ENCODE data around the gene AUTS2.
A peak's percentile ranks its signal among the peaks of the same experiment; 100 is the strongest.

Gene AUTS2

GRCh38 chr7:69791739-69792138 is 193.5 kb downstream of the AUTS2 start:
- H3K4me1 ChIP-seq (ENCODE audit: control insufficient read depth, insufficient read depth, low read length): peaks cover 8% of the 10 kb centered on the region
- no peak overlapping the region for H3K27ac ChIP-seq (ENCODE audit: low read depth, low read length)

GRCh38 chr7:69795932-69796331 is 197.7 kb downstream of the AUTS2 start:
- H3K4me1 ChIP-seq (ENCODE audit: control insufficient read depth, insufficient read depth, low read length): peaks cover 17% of the 10 kb centered on the region
- H3K27me3 ChIP-seq (ENCODE audit: control insufficient read depth, insufficient read depth, low read length): no peaks in the 10 kb centered on the region
- no peak overlapping the region for H3K27ac ChIP-seq (ENCODE audit: low read depth, low read length)
- H3K9ac ChIP-seq (ENCODE audit: low read length): no peak overlapping the region
- no peak overlapping the region for H3K4me3 ChIP-seq (ENCODE audit: low read depth, low read length)
- no peaks in the 10 kb centered on the region for H3K36me3 ChIP-seq (ENCODE audit: control insufficient read depth, insufficient read depth, low read length)
- no peaks in the 10 kb centered on the region for H3K9me3 ChIP-seq (ENCODE audit: control insufficient read depth, insufficient read depth, low read depth, low read length)

More at GRCh38 chr7:69791739-69792138, 193.5 kb downstream of the AUTS2 start:
- H3K4me3 ChIP-seq (ENCODE audit: low read depth, low read length): no peak overlapping the region
- no peaks in the 10 kb centered on the region for H3K27me3 ChIP-seq (ENCODE audit: control insufficient read depth, insufficient read depth, low read length)
- H3K9me3 ChIP-seq (ENCODE audit: control insufficient read depth, insufficient read depth, low read depth, low read length): no peaks in the 10 kb centered on the region
- H3K36me3 ChIP-seq (ENCODE audit: control insufficient read depth, insufficient read depth, low read length): no peaks in the 10 kb centered on the region
- no peak overlapping the region for H3K9ac ChIP-seq (ENCODE audit: low read length)

- Histone ChIP-seq H3K4me1 (ENCODE audit: control insufficient read depth, insufficient read depth, low read length) (peaks cover 19% of the 10 kb centered on the region), H3K9ac (ENCODE audit: low read length) (no peak overlapping the region), H3K27ac (ENCODE audit: low read depth, low read length) (no peak overlapping the region), H3K4me3 (ENCODE audit: low read depth, low read length) (no peak overlapping the region), H3K36me3 (ENCODE audit: control insufficient read depth, insufficient read depth, low read length) (no peaks in the 10 kb centered on the region), H3K9me3 (ENCODE audit: control insufficient read depth, insufficient read depth, low read depth, low read length) (no peaks in the 10 kb centered on the region), H3K27me3 (ENCODE audit: control insufficient read depth, insufficient read depth, low read length) (no peaks in the 10 kb centered on the region)
Measured at GRCh38 chr7:69796416-69796815, 198.1 kb downstream of the AUTS2 start.

GRCh38 chr7:69799048-69799697 is 200.9 kb downstream of the AUTS2 start:
- no peak overlapping the region for H3K9ac ChIP-seq (ENCODE audit: low read length)
- no peak overlapping the region for H3K27ac ChIP-seq (ENCODE audit: low read depth, low read length)
- H3K4me3 ChIP-seq (ENCODE audit: low read depth, low read length): no peak overlapping the region
- no peaks in the 10 kb centered on the region for H3K27me3 ChIP-seq (ENCODE audit: control insufficient read depth, insufficient read depth, low read length)
- no peaks in the 10 kb centered on the region for H3K9me3 ChIP-seq (ENCODE audit: control insufficient read depth, insufficient read depth, low read depth, low read length)
- no peaks in the 10 kb centered on the region for H3K36me3 ChIP-seq (ENCODE audit: control insufficient read depth, insufficient read depth, low read length)
- peaks cover 29% of the 10 kb centered on the region for H3K4me1 ChIP-seq (ENCODE audit: control insufficient read depth, insufficient read depth, low read length)

GRCh38 chr7:69799990-69800389 is 201.7 kb downstream of the AUTS2 start:
- Histone ChIP-seq H3K4me1 (ENCODE audit: control insufficient read depth, insufficient read depth, low read length) (peaks cover 33% of the 10 kb centered on the region), H3K9ac (ENCODE audit: low read length) (no peak overlapping the region), H3K36me3 (ENCODE audit: control insufficient read depth, insufficient read depth, low read length) (no peaks in the 10 kb centered on the region), H3K4me3 (ENCODE audit: low read depth, low read length) (no peak overlapping the region), H3K9me3 (ENCODE audit: control insufficient read depth, insufficient read depth, low read depth, low read length) (no peaks in the 10 kb centered on the region), H3K27me3 (ENCODE audit: control insufficient read depth, insufficient read depth, low read length) (no peaks in the 10 kb centered on the region), H3K27ac (ENCODE audit: low read depth, low read length) (no peak overlapping the region)

- H3K27ac ChIP-seq (ENCODE audit: low read depth, low read length): no peak overlapping the region
- H3K4me3 ChIP-seq (ENCODE audit: low read depth, low read length): no peak overlapping the region
- no peaks in the 10 kb centered on the region for H3K9me3 ChIP-seq (ENCODE audit: control insufficient read depth, insufficient read depth, low read depth, low read length)
- peaks cover 33% of the 10 kb centered on the region for H3K4me1 ChIP-seq (ENCODE audit: control insufficient read depth, insufficient read depth, low read length)
- H3K27me3 ChIP-seq (ENCODE audit: control insufficient read depth, insufficient read depth, low read length): no peaks in the 10 kb centered on the region
- no peaks in the 10 kb centered on the region for H3K36me3 ChIP-seq (ENCODE audit: control insufficient read depth, insufficient read depth, low read length)
- no peak overlapping the region for H3K9ac ChIP-seq (ENCODE audit: low read length)
Measured at GRCh38 chr7:69800495-69800894, 202.2 kb downstream of the AUTS2 start.

- no peaks in the 10 kb centered on the region for H3K27me3 ChIP-seq (ENCODE audit: control insufficient read depth, insufficient read depth, low read length)
- H3K36me3 ChIP-seq (ENCODE audit: control insufficient read depth, insufficient read depth, low read length): no peaks in the 10 kb centered on the region
- H3K4me3 ChIP-seq (ENCODE audit: low read depth, low read length): no peak overlapping the region; the same call in 1 of the 2 replicates
- no peak overlapping the region for H3K27ac ChIP-seq (ENCODE audit: low read depth, low read length)
- peak overlapping the region; percentile 3 for H3K9ac ChIP-seq (ENCODE audit: low read length)
- peaks cover 33% of the 10 kb centered on the region for H3K4me1 ChIP-seq (ENCODE audit: control insufficient read depth, insufficient read depth, low read length)
- H3K9me3 ChIP-seq (ENCODE audit: control insufficient read depth, insufficient read depth, low read depth, low read length): no peaks in the 10 kb centered on the region
Measured at GRCh38 chr7:69801729-69802682, 203.7 kb downstream of the AUTS2 start.

- H3K27ac ChIP-seq (ENCODE audit: low read depth, low read length): no peak overlapping the region
- peaks cover 33% of the 10 kb centered on the region for H3K4me1 ChIP-seq (ENCODE audit: control insufficient read depth, insufficient read depth, low read length)
- H3K9ac ChIP-seq (ENCODE audit: low read length): no peak overlapping the region
- H3K36me3 ChIP-seq (ENCODE audit: control insufficient read depth, insufficient read depth, low read length): no peaks in the 10 kb centered on the region
- H3K9me3 ChIP-seq (ENCODE audit: control insufficient read depth, insufficient read depth, low read depth, low read length): no peaks in the 10 kb centered on the region
- H3K4me3 ChIP-seq (ENCODE audit: low read depth, low read length): no peak overlapping the region
- no peaks in the 10 kb centered on the region for H3K27me3 ChIP-seq (ENCODE audit: control insufficient read depth, insufficient read depth, low read length)
Measured at GRCh38 chr7:69803699-69804516, 205.6 kb downstream of the AUTS2 start.

- no peaks in the 10 kb centered on the region for H3K9me3 ChIP-seq (ENCODE audit: control insufficient read depth, insufficient read depth, low read depth, low read length)
- peaks cover 25% of the 10 kb centered on the region for H3K4me1 ChIP-seq (ENCODE audit: control insufficient read depth, insufficient read depth, low read length)
- no peak overlapping the region for H3K4me3 ChIP-seq (ENCODE audit: low read depth, low read length)
- H3K36me3 ChIP-seq (ENCODE audit: control insufficient read depth, insufficient read depth, low read length): no peaks in the 10 kb centered on the region
- no peak overlapping the region for H3K9ac ChIP-seq (ENCODE audit: low read length)
- no peaks in the 10 kb centered on the region for H3K27me3 ChIP-seq (ENCODE audit: control insufficient read depth, insufficient read depth, low read length)
- H3K27ac ChIP-seq (ENCODE audit: low read depth, low read length): no peak overlapping the region
Measured at GRCh38 chr7:69804962-69805361, 206.7 kb downstream of the AUTS2 start.

- Histone ChIP-seq H3K27ac (ENCODE audit: low read depth, low read length) (no peak overlapping the region), H3K4me1 (ENCODE audit: control insufficient read depth, insufficient read depth, low read length) (peaks cover 12% of the 10 kb centered on the region; the same call in 1 of the 2 replicates), H3K27me3 (ENCODE audit: control insufficient read depth, insufficient read depth, low read length) (no peaks in the 10 kb centered on the region), H3K9me3 (ENCODE audit: control insufficient read depth, insufficient read depth, low read depth, low read length) (no peaks in the 10 kb centered on the region), H3K9ac (ENCODE audit: low read length) (no peak overlapping the region), H3K4me3 (ENCODE audit: low read depth, low read length) (no peak overlapping the region), H3K36me3 (ENCODE audit: control insufficient read depth, insufficient read depth, low read length) (no peaks in the 10 kb centered on the region)
Measured at GRCh38 chr7:69808391-69808790, 210.1 kb downstream of the AUTS2 start.
